HG02870 (cell line): Measurements from ENCODE around the gene RHBDL1.
A peak's percentile ranks its signal among the peaks of the same experiment; 100 is the strongest.

Experiments
- ATAC-seq: cut with Tn5 transposase; IDR thresholded peaks from one replicate; pipeline ENCODE4 v1.9.1; 2021; ENCODE audit warnings: mild to moderate bottlenecking, moderate library complexity; ENCODE audit not compliant: unreplicated experiment

The RHBDL1 gene

DNA sequence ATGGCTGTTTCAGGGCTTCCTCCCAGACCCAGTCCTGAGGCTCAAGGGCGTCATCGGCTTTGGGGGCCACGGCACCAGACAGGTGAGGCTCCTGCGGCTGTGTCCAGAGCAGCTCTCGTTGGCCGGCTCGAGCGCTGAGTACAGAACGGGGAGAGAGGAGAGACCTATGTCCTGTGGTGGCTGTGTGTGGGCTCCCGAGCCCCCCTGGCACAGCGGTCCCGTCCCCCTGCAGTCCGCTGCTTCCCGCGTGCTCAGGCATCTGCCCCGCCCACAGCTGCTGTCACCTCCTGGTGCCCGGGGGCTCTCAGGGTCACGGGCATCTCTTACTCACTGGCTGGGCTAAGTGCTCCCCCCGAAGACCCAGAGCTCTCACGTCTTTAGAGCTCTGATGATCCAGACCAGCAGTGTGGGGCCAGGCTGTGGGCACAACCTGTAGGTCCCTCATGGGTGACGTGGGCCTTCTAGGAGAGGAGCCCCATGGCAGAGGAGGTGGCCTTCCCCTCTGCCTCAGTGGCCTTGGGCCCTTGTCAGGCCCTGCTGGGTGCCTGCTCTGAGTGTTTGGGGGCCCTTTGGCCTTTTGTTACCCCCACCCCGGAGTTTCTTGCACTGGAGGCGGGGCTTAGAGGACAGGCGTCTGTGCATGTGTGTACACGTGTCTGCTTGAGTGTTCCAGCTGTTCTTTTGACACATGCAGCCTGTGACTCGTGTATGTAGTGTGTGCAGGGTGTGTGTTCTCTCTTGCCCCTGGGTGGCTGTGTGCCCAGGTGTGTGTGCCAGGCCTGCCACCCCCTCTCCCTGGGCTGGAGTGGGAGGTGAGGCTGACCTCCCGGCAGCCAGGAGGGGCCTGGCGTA is 22.8 kb upstream of the RHBDL1 start:
- no peak for ATAC-seq

DNA sequence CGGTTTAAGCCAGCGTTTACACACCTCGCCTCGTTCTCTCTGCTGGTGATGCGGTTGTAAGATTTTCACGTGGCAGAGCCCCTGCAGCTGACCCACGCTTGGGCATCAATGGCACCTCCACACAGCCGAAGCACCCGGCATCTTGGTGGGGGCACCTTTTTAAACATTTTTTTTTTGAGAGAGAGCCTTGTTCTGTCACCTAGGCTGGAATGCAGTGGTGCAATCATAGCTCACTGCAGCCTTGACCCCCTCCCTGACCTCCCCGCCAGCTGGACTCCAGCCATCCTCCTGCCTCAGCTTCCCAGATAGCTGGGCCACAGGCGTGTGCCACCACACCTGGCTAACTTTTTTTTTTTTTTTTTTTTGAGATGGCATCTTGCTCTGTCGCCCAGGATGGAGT is 21.4 kb upstream of the RHBDL1 start:
- no peak for ATAC-seq

DNA sequence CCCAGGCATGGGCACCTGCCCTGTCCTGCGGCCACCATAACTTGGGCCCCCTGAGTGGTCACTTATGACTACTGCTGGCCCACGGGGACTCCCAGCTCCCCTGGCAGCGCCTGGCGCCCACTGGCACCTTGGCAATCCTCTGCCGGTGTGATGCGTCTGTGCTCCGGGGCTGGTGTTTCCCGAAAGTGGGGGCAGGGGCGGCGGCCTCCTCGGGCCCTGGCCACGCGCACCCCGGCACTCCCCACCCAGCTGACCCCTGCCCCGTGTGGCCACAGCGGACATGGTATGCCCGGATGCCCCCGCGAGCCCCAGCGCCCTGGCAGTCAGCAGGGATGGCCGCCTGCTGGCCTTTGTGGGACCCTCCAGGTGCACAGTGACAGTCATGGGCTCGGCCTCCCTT is 18.0 kb upstream of the RHBDL1 start:
- ATAC-seq: no peak

DNA sequence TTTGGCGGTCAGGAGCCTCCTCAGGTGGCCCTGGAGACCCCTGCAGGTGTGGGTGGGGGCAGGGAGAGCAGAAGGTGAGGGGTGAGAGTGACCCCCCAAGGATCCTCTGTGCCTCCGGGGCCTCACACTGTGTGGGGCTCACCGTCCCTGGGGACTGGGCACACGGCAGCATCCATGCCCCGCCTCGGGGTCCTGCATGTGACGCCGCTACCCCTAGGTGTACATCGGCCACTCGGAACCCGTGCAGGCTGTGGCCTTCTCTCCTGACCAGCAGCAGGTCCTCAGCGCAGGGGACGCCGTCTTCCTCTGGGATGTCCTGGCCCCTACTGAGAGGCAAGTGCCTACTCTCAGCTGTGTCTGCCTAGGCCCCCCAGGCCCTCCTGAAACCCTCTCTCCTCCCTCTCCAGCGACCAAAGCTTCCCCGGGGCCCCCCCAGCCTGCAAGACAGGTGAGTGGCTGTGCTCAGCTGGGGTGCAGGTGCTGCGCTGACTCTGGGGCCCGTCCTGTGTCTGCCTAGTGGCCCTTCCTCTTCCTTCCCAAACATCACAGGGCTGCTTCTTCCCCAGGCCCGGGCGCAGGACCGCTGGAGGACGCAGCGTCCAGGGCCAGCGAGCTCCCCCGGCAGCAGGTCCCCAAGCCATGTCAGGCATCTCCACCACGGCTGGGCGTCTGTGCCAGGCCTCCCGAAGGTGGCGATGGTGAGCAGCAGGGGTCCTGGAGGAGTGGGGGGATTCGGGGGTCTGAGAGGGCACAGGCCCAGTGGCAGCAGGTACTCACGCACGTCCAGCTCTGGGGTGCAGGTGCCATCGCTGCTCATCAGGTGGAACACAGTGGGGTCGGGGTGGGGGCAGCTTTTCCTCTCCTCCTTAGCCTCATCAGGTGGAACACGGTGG is 16.5 kb upstream of the RHBDL1 start:
- ATAC-seq: no peak

DNA sequence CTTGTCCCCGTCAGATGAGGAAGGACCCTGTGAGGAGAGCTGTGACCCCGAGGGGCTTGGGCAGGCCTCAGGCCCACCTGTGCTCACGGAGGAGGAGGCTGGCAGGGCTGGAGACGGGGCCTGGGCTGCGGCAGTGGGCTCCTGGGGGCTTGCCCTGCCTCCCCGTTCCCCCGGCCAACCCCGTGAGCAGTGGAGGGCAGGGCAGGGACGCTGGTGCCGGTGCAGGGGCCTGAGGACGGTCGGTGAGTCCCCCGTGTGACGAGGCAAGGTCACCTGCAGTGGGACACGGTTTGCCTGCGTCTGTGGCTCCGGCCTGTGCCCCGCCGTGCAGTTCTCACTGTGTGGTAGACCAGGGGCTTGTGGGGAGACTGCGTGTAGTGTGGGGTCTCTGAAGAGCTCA is 15.9 kb upstream of the RHBDL1 start:
- ATAC-seq: no peak

DNA sequence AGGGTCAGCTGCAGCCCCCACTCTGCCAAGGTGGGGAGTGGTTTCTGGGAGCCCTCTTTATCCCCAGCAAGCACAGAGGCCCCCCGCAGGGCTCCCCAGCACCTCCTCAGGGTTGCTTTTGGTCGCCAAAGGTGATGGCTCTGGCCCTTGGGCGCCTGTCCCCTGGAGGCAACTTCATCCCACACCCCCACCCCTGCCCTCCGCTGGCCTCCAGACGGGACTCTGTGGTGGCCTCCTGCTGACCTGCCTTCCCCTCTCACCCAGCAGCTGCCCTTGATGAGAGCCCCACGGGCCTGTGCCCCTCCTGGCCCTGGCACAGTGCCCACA is 15.4 kb upstream of the RHBDL1 start:
- no peak for ATAC-seq

DNA sequence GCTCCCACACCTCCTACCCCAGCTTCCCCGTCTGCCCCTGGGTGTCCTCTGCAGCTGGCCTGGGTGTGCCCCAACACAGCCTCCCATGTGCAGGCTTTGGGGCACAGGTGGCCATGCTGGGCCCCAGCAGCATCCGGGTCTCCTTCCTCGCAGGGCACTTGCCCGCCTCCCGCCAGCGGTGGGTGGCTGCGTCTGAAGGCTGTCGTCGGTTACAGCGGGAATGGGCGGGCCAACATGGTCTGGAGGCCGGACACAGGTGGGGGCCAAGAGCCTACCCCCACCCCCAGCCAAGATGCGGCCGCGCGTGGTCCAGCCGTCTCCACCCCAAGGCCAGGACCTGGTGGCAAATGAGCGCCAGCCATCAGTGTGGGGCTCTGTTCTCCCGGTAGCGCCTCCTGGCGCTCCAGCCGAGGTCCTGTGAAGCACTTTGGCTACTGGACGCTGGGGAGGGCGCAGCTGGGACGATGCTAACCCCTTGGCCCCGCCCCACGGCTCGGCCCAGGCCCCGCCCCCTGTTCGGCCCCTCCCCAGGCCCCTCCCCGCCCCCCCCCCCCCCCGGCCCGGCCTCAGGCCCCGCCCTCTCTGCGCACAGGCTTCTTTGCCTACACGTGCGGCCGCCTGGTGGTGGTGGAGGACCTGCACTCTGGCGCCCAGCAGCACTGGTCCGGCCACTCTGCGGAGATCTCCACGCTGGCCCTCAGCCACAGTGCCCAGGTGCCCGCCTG is 14.8 kb upstream of the RHBDL1 start:
- ATAC-seq: peak; percentile 43

DNA sequence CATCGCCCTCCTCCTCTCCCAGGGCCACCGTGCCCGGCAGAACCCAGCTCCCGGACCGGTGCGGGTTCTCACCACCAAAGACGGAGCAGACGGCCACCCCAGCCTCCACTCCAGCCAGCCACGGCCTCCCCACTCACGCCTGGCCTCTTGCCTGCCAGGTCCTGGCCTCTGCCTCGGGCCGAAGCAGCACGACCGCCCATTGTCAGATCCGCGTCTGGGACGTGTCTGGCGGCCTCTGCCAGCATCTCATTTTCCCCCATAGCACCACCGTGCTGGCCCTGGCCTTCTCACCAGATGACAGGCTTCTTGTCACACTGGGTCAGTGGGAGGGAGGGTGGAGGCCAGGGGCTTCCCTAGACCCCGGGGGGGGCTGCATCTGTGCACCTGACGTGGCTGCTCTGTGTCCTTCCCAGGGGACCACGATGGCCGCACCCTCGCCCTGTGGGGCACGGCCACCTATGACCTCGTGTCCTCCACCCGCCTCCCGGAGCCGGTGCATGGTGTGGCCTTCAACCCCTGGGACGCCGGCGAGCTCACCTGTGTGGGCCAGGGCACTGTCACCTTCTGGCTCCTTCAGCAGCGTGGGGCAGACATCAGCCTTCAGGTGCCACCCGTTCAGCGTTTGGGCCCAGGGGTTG is 14.2 kb upstream of the RHBDL1 start:
- no peak for ATAC-seq

DNA sequence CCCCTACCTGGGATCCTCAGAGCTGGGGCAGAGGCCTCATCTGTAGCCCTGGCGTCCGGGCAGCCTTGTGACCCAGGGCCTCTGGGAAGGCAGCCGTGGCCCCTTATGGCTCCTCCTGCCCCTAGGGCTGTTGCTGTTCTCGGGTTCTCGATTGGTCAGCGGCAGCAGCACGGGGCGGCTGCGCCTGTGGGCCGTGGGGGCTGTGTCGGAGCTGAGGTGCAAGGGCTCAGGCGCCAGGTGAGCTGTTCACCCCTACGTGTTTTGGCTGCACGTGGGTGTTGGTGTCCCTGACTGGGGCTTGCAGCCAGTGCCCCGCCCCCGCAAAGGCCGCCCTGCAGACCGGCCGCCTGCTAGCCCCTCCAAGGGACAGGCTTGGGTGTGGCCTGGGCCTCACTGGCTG is 13.4 kb upstream of the RHBDL1 start:
- ATAC-seq: no peak

DNA sequence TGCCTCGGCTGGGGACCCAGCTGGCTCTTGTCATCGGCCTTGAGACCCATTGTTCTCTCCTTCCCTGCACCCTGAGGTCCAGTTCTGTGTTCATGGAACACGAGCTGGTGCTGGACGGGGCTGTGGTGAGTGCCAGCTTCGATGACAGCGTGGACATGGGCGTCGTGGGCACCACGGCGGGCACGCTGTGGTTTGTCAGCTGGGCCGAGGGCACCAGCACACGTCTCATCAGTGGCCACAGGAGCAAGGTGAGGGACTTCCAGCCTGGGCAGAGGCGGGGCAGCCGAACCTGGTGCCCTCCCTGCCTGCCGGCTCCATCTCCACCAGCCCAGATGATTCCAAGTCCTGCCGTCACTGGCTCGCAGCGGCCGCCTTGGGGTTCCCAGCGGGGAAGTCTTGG is 12.9 kb upstream of the RHBDL1 start:
- ATAC-seq: no peak

DNA sequence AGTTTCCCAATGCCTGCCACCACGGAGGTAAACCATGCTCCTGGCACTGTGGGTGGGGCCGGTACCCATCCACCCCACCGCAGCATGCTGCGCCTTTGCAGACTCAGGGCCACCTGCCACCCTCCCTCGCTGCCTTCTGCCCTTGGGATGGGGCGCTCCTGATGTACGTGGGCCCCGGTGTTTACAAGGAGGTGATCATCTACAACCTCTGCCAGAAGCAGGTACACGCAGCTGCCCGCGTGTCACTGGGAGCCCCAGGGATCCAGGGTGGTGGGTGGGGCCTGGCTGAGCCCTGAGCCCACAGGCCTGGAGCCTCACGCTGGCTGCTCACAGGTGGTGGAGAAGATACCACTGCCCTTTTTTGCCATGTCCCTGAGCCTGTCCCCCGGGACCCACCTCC is 8.9 kb upstream of the RHBDL1 start:
- ATAC-seq: no peak

DNA sequence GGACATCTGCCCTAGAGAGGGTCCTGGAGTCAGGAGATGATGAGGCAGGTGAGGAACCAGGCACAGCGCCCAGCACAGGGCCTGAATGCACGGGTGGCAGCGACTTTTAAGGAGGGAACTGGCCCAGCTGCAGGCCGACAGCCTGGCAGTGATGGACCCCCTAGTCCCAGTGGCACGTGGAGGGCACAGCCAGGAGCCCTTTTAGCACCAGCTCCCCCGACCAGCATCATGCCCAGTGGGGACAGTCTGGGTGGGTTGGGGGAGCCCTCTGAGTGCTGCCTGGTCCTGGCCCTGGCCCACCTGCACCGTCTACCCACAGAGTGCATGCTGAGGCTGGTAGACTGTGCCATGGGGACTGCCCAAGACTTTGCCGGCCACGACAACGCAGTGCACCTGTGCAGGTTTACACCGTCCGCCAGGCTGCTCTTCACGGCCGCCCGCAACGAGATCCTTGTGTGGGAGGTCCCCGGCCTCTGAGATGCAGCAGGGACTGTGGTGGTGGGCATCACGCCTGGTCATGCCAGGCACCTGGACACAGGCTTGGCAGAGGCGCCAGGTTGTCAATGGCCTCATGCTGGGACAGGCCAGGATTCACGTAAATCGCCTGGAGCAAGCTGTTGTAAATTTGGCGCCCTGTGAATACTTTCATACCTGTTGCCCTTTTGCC is 8.2 kb upstream of the RHBDL1 start:
- no peak for ATAC-seq

DNA sequence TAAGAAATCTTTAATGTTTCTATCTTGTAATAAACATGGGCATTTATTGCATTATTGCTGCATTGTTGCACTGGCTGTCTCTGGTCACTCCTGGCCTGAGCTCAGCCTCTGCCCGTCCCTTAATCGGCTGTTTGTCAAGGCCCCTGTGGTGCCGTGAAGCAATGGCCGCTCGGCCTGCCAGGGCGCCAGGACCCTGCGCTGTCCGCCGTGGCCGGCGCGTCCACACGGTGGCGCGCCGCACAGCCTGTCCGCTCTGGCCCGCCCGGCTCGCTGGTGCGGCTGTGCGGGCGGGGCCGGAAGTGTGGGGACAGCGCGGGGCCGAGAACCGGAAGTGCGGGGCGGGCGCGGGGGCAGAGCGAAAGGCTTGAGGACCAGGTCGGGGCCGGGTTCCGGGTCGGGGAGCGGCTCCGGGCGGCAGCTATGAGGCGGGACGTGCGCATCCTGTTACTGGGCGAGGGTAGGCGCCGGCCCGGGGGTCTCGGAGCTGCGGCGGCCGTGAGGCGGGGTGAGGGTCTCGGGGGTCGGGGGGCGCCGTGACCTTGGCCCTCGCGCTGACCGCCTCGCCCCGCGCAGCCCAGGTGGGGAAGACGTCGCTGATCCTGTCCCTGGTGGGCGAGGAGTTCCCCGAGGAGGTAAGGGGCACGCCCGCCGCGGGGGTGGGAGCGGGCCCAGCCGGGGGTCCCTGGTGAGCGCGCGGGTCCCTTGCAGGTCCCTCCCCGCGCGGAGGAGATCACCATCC is 7.5 kb upstream of the RHBDL1 start, which contains the start of gene RHOT2:
TSS of gene RHOT2 (plus strand) at position 353 of the 739 bp plus-strand sequence. CDS start at position 421, 68 bp downstream.
- peak; percentile 77 for ATAC-seq

DNA sequence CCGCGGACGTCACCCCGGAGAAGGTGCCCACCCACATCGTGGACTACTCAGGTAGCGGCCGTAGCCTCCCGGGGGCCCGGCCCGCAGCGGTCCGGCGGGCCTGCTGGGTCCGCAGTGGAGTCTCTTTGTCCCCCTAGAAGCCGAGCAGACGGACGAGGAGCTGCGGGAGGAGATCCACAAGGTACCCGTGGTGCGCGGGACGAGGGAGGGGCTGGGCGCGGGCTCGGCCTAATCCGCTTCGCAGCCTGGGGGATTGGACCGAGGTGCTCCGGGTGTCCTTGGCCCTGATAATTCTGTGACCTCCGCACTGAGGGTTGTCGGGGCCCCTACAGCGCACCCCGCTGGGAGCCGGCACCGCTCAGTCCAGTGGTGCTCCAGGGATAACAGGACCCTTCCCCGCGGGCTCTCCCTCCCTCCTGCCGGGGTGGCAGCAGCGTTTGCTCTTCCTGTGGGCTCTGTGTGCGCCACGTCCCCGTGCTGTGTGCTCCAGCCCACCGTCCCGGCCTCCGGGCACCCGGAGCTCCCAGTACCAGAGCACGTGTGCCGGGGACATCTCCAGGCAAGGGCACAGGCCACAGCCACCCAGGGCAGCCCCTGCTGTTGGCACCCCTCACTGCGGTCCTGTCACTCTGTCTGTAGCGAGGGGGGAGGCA is 6.8 kb upstream of the RHBDL1 start:
- no peak for ATAC-seq

DNA sequence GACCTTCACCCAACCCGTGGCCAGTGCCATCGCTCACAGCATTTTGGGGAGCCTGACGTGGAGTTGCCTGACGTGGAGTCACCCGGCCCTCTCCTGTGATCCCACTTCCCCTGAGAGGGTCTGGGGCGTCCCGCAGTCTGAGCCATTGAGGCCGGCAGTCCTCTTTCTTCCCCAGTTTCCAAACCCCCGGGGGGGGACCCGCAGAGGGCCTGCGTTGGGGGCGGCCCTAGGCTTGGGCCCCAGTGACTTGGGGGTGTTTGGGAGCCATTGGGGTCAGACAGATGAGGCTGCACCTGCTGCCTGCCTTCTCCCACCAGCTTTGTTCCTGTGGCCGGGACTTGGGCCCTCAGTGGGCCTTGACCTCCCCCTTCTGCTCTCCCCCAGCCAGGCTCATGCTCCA is 5.8 kb upstream of the RHBDL1 start:
- ATAC-seq: no peak

DNA sequence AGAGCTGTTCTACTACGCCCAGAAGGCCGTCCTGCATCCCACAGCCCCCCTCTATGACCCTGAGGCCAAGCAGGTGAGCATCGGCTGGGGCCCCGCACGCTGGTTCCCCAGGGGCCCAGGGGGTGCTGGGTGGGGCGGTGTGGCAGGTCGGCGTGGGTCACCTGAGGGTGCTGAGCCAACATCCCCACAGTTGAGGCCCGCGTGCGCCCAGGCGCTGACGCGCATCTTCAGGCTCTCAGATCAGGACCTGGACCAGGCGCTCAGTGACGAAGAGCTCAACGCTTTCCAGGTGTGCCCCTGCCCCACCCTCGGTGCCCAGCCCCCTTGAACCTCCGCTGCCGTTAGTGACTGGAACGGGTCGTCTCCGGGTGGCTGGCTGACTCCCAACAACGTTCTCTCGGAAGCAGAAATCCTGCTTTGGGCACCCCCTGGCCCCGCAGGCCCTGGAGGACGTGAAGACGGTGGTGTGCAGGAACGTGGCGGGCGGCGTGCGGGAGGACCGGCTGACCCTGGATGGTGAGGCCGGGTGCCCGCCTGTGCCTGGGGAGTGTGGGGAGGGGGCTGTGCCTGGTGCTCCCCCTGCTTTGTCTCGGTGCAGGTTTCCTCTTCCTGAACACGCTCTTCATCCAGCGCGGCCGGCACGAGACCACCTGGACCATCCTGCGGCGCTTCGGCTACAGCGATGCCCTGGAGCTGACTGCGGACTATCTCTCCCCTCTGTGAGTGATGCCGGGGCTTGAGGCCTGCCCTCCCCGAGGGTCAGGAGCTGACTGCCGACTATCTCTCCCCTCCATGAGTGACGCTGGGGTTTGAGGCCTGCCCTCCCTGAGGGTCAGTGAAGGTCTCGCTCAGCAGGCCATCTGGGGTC is 4.8 kb upstream of the RHBDL1 start:
- ATAC-seq: no peak

DNA sequence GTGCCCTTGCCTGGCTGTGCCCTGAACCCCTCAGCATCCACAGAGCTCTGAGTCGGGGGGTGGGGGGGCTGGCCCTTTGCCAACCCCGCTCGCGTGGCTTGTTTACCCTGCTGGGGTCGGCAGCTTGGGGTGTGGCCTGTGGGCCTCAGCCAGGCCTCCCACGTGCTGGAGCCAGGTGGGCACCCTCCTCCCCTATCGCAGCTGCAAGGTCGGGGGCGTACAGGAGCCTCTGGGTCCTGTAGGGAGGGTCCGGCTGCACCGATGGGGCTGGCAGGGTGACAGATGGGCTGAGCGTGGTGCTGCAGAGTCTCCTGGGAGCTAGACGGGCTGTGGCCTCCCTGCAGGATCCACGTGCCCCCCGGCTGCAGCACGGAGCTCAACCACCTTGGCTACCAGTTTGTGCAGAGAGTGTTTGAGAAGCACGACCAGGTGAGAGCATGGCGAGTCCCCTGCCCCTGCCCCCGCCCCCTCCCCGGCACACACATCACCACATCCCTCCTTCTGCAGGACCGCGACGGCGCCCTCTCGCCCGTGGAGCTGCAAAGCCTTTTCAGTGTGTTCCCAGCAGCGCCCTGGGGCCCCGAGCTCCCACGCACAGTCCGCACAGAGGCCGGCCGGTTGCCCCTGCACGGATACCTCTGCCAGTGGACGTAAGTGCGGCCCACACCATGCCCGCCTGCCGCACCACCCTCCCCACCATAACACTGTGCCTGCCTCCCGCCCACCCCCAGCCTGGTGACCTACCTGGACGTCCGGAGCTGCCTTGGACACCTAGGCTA is 3.9 kb upstream of the RHBDL1 start:
- ATAC-seq: no peak
